ENCODE results near the gene NXPH2. TPM values are rescaled to one million over a fixed set of nuclear protein-coding genes. Genes with fewer than 3 reads are reported as not detected.

NXPH2 gene
- not detected in 2 replicates for total RNA-seq (2014; rRNA removed; shearing (Covaris generic))

DNA sequence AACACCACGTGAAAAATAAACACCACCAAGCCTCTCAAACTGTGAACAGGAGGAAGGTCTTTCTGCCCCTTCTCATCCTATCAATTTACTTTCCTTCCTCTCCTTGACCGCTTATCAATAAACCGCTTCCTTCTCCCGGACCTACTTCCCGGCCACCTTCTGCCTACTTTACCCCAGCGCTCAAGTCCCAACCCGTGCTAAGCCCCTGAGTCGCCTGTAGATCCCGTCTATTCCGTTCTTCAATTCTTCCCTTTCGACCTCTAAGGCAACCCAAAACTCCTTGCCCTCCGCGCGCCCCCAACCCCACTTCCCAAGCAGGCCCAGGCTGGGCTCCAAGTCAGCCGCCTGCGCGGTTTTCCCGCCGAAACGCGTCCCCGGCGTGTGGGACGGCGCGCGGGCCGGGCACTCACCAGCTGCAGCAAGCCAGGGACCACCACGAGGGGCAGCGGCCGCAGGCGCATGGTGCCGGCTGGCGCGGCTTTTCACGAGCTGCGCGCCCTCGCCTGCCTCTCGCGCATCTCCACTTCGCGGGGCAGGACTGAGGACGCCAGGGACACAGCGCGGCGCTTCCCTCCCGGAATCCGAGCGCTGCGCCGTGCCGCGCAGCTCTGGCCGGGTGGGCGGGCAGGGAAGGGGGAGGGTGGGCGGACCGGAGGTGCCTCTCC, at the start of gene NXPH2:
Gene NXPH2, minus strand, starts transcription at position 610 of the 665 bp plus-strand sequence. Its CDS starts 149 bp downstream, at position 461.
- in situ Hi-C loops (cut with HindIII; ENCODE audit: low sequenced_read_pairs) = no loop called here
- DNase-seq (ENCODE audit: low spot score) = no peak

DNA sequence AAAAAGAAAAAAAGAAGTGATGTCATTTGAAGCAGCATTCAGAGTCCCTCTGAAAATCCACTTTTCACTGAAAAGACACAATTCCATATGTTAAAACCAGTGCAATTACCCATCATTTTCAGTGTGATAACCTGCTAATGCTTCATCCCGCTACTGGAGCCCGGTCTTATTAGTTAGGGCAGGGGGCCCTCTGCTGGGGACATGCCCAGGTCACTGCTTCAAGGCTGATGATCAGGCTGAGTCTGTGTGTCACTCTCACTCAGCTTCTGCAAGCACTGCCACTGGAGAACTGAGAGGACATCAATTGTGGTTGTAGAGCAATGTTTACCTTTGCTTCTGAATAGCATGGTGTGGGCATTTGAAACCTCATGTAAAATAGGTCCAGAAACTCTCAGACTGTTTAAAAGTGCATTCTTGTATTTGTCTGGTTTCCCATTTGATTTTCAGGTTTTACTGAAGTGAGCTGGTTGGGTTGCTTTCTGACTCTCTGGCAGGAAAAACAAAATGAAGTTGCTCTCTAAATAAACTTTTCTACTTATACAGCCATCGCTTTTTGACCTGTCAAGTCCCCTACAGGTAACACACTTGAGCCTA, 49.2 kb upstream of the NXPH2 start:
- in situ Hi-C loops (cut with HindIII; ENCODE audit: low sequenced_read_pairs) = no loop called here
- peak; percentile 20 for DNase-seq (ENCODE audit: low spot score)

DNA sequence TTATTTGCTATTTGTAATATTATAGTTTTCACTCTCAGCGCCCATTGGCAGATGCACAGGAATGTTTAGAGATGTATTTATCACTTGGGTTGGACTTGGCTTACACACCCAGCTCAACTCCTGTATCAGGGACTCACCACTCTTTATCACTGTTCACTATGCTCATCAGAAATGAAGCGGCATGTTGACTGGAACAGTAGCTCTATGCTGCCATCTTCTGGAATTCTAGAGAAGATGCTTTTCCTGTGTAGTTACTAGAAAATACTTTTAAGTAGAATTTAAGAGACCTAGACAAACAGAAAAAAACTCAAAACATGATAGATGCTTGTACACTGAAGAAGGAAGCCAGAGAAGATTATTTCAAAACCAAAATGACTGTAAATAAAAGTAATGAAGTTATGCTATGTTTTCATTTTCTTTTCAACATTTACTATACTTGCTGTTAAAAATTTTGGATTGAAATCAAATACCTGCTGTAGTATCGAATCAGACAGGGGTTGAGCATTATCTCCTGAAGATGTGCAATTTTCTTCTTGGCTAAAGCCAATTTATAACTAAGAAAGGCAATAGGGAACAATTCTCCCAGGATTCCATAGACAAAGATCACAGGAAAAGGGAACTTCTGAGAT, 47.4 kb upstream of the NXPH2 start:
- DNase-seq (ENCODE audit: low spot score) = peak; percentile 79
- in situ Hi-C loops (cut with HindIII; ENCODE audit: low sequenced_read_pairs) = no loop called here

DNA sequence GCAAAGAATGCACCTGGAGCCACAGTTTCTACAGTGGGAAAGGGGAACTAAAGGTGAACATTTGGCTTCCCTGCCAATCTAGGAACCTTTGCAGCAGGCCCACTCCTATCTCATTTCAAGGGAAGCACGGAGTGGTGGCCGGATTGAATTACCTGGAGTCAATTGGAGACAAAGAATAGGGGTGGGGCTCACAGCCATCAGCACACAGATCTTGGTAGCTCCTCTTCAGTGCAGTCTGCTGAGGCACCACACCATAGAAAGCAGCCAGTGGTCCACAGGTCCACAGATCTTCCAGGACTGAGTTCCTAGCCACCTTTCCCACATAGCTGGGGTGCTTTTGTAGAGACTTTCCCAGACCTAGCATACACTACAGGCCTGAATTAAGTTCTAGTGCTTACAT, 43.5 kb upstream of the NXPH2 start:
- no peak for DNase-seq (ENCODE audit: low spot score)
- in situ Hi-C loops (cut with HindIII; ENCODE audit: low sequenced_read_pairs) = no loop called here

DNA sequence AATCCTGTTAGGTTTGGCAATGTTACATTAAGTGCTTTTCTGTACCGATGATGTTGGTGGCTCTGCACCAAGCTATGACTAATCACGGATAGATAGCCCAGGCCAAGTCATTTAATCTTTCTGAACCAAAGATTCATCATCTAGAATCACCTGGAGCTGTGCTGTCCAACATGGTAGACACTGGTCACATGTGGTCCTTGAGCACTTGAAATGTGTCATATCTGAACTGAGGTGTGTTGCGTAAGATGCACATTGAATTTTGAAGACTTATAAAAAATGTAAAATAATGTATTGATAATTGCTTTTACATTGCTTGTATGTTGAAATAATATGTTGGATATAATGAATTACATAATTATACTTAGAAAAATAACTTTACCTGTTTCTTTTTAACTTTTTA, 39.8 kb upstream of the NXPH2 start:
- DNase-seq (ENCODE audit: low spot score) = no peak
- in situ Hi-C loops (cut with HindIII; ENCODE audit: low sequenced_read_pairs) = no loop called here

DNA sequence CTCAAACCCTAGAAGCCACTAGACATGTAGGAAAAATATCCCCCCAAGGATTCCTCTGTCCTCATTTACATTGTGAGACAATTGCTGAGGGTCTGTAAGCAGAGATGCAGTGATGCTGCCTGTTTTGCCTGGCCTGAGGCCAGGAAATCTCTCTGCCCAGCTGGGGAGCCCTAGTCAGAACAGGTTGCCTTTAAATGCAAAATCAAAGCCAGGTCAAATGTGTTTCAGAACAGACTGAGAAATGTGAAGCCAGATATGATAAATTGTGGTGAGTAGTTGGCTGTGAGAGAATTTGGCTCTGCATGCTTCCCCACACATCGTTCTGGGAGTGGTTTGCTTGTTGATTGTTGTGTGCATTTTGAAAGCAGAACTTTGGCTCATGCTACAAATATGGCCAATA, 38.4 kb upstream of the NXPH2 start:
- in situ Hi-C loops (cut with HindIII; ENCODE audit: low sequenced_read_pairs) = no loop called here
- DNase-seq (ENCODE audit: low spot score) = peak; percentile 21

DNA sequence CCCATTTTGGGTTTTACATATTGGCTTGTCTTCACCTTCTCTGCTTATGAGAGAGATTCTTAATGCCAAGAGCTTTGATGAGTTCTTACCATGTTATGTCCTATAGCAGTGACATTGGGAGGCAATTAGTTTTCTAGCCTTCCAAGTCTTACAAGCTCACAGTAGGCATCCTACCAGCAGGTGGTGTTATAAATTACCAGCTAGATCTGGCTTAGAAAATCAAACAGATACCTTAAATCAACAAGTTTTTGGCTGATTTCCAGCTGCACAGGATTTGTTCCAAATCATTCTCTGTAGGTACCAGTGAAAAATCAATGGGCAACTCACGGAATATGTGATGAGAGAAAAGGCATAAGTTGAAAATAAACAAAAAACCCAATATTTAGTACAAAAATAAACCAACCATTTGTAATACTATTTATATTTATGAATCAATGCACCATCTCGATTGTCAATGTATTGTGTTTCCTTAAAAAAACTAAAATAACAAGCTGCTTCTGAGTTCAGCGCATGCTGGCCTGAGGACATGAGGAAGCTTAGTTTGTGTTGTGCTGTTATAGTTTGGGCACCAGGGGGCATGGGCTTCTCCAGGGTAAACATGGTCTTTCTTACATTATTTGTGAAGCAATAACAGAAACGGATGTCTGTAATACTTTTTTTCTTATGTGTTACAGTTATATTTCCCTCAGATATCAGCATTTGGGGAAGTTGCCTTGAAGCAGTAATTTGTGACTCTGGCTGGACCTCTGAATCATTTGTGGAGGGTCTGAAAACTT, 34.1 kb upstream of the NXPH2 start:
- in situ Hi-C loops (cut with HindIII; ENCODE audit: low sequenced_read_pairs) = no loop called here
- DNase-seq (ENCODE audit: low spot score) = no peak

DNA sequence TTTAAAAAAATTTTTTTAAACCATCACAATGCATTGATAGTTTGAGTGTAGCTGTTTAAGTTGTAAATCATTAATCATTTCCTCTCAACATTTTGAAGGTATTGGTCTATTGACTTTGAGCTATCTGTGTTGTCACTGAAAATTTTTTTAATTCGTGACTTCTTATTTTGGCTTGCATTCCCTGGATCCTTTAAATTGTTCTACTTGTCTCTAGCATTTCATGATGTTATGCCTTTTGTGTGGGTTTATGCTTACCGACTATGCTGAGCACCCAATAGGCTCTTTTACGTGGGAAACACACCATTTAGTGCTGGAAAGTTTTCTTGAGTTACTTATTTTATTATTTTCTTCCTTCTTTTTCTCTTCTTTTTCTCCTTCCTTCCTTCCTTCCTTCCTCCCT, 31.2 kb upstream of the NXPH2 start:
- in situ Hi-C loops (cut with HindIII; ENCODE audit: low sequenced_read_pairs) = no loop called here
- no peak for DNase-seq (ENCODE audit: low spot score)

DNA sequence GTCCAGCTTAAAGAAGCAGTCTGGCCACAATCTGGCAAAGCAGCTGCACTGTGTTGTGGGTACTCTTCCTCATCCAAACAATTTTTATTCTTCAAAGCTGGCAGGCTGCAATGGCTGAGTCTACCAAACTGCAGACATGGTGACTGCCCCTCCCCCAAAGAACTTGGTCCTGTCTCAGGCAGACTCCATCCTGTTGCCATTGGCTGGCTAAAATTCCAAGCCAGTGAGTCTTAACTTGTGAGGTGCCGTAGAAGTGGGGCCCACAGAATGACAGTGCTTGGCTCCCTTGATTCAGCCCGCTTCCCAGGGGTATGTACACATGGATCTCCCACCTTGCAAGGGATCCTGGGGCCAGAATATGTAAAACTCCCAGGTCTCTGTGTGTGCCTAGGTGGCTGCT, 14.5 kb upstream of the NXPH2 start:
- no peak for DNase-seq (ENCODE audit: low spot score)
- in situ Hi-C loops (cut with HindIII; ENCODE audit: low sequenced_read_pairs) = no loop called here

DNA sequence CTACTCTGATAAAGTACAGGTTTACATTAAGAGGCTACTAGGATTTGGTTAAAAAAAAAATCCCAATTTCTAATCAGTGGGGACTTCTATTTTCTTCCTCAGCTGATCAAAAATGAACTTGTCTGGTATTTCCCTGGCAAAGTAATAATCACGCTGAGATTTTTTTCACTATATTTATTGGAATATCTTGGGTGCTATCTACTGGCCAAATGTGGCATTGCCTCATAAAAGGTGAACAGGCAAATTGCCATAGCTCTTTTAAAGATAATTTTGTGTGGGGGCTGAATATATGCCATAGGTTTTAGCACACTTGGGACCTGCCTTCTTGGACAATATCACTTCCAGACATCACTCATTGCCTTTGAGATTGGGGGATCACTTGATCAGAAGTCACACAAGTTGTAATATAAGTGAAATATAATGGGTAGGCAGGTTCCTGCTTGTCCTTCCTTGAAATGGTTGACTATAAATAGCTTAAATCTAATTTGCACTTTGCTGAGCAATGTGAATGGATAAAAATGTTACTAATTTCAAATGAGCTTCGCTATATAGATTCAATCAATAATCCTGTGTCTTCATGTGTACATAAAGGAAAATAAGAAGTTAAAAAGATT, 7.0 kb upstream of the NXPH2 start:
- peak; percentile 30 for DNase-seq (ENCODE audit: low spot score)
- in situ Hi-C loops (cut with HindIII; ENCODE audit: low sequenced_read_pairs) = no loop called here

DNA sequence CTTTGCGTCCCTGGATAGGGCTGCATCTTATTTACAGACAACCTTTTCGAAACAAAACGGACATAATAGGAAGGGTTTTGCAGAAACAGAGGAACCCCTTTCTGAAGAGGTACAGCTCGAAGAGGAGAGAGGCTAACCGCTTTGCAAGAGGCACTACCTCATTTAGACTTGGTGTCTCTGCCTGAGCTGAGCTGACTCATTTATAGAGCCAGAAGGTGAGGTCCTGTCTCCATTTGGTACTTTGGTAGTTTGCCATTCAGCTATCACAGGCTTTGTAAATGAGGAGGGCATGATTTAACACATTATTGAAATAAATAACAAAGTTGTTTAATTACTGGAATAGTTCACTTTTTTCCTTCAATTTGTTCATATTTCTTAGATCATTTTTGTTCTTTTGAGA, 2.2 kb upstream of the NXPH2 start:
- DNase-seq (ENCODE audit: low spot score) = peak; percentile 12
- in situ Hi-C loops (cut with HindIII; ENCODE audit: low sequenced_read_pairs) = no loop called here

DNA sequence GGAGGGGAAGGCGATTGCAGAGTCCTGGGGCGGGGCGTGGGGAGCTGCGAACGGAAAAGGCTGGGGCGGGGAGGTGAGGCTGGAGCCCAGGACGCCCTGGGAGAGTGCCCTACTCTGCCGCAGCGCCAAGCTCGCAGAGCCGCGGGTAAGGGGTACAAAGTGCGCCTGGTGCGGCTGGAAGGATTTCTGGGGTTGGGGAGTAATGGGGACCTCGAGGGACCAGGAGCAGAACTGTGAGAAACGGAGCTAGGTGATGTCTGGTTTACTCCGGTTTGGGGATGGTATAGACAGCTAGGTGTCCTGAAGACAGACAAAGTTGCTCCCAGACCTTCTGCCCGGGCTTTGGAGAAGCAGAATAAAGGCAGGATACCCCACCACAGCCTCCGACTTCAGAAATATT, 718 bp upstream of the NXPH2 start:
- no peak for DNase-seq (ENCODE audit: low spot score)
- in situ Hi-C loops (cut with HindIII; ENCODE audit: low sequenced_read_pairs) = no loop called here

DNA sequence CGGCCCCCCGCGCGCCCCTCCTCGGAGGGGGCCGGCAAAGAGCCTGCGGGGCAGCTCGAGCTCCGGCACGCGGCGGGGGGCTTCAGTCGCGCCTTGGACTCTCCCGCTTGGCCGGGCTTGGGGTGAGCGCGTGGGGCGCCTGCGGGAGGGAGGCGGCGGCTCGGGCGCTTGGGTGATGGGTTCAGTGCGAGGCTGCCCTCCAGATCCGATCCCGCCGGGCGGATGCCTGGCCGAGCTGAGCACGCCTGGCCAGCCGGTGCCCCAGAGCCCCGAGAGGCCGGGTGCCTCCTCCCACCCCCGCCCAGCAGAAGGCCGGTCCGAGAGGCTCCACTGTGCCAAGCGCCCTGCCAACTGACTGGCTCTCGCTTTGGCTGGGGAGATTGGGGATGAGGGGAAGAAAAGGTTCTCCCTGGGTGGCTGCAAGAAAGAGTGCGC, 273 bp upstream of the NXPH2 start:
- no peak for DNase-seq (ENCODE audit: low spot score)
- in situ Hi-C loops (cut with HindIII; ENCODE audit: low sequenced_read_pairs) = no loop called here

DNA sequence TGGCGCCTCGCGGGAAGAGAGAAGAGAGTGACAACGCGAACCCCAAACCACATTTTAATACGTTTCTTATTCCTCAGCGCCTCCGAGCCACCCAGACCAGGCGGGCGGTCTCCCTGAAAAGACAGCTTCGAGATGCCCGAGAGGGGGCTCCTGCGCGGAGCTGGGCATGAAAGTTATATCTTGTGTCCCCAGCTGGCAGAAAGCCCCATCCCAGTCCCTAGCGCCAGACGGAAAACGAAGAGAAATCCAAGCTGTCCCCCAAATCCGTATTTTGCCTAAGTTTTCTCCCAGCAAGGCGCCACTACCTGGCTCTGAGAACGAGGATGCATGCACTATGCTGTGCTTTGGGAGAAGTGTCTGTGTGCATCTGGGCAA, 797 bp downstream of the NXPH2 start:
- in situ Hi-C loops (cut with HindIII; ENCODE audit: low sequenced_read_pairs) = no loop called here
- DNase-seq (ENCODE audit: low spot score) = no peak

DNA sequence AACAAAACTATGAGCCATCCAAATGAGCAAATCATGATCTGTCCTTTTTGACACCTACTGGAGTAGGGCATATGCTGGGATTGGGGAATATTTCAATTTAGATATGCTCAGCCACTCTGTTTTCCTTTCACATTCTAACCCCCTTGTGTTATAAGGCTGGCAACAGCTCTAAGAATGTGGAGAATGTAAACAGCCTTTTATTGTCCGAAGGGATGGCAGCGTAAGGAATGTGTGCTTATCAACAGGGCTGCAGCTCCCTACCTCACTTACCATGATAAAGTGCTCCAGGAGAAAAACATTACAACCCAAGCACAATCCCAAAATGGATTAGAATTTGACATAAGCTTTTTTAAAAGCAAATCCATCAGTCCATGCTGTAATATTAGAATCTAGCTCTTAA, 2.2 kb downstream of the NXPH2 start:
- DNase-seq (ENCODE audit: low spot score) = no peak
- in situ Hi-C loops (cut with HindIII; ENCODE audit: low sequenced_read_pairs) = no loop called here

DNA sequence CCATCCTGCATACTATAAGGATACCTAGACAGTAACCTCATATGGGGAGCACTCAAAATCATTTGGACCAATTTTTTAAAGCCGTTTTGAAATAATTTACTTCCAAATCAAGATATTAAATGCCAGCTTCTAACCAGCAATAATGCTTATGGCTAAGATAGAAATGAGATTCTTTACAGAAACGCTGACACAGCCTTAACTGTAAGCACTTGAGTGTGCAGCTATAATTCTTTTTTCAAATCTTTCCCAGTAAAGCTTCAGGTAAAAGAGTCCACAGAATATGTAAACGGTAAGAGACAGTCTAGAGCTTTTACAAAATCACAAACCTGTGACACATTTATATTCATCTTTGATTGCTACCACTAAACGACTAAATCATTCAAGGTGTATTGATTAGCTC, 4.5 kb downstream of the NXPH2 start:
- DNase-seq (ENCODE audit: low spot score) = no peak
- in situ Hi-C loops (cut with HindIII; ENCODE audit: low sequenced_read_pairs) = no loop called here

DNA sequence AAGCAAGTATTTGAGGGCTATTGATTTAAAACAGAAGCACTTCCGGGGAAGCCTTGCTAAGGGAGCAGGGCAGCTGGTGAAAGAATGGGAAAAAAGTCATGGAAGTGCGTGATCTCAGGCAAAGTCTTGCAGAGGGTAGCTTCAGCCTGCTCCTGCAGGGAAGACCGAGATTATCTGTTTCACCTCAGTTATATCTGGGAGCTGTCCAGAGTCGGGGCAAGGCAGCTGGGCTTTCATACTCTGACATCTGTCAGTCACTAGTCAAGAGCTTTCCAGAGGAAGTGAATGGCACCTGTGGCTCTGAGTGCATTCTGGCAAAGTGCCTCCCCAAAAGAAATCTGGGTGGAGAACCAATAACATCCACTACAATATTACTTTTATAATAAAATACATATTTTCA, 8.7 kb downstream of the NXPH2 start:
- no peak for DNase-seq (ENCODE audit: low spot score)
- in situ Hi-C loops (cut with HindIII; ENCODE audit: low sequenced_read_pairs) = no loop called here

DNA sequence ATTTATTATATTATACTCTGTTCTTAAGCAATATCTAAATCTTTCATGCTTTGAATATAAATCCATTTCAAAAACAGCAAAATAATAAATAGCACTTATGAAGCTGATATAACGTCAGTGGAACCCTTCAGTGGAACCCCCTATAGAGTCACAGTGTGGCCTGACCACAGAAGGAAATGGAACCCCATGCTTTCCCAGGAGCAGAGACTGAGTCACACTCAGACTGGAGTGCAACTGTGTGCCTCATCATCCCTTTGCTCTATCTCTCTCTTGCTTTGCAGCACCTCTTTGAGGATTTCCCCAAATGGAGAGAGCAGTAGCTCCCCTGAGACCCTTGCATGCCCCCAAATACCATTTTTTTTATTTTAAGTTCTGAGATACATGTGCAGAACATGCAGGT, 13.1 kb downstream of the NXPH2 start:
- no peak for DNase-seq (ENCODE audit: low spot score)
- in situ Hi-C loops (cut with HindIII; ENCODE audit: low sequenced_read_pairs) = no loop called here

DNA sequence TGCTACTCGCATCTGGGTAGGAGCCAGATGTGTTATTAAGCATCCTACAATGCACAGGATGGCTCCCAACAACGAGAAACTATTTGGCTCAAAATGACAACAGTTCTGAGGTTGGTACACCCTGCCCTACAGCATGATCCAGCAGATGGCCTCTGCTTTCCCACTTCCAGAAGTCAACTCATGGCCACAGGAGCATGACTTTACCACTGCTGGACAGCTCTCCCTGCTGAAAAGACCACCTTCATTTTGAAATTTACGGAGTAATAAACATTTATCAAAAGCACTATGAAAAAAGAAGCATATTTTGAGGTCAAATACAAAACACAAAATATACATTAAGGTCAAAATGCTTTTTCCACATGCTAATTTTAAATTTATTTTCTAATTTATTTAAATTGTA, 13.7 kb downstream of the NXPH2 start:
- DNase-seq (ENCODE audit: low spot score) = no peak
- in situ Hi-C loops (cut with HindIII; ENCODE audit: low sequenced_read_pairs) = no loop called here

DNA sequence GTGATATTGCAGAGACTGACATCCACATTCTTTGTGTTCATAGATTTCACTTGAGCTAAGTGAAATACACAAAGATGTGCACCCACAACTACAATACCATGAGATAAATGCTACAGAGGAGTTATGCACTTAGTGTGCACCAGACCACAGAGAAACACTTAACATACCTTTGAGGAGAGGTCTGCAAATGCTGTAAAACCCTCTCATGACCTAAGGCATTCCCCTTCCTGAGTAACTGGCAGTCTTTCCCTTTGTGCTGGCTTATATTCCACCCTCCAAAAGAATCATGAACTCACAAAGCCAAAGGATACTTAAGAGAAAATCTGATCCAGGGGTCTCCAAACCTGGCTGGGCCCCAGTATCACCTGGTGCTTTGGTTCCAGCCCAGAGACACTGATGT, 16.2 kb downstream of the NXPH2 start:
- in situ Hi-C loops (cut with HindIII; ENCODE audit: low sequenced_read_pairs) = no loop called here
- DNase-seq (ENCODE audit: low spot score) = no peak

All from G401 (cell line).